RWPE2 (cell line): ENCODE data around the gene FGF22.

Experiments used
- ATAC-seq: fragments of 200-7000 bp; cut with Tn5 transposase; 3 replicates; pipeline ENCODE4 v1.9.1; 2021; ENCODE audit warnings: low read depth
- DNase-seq: peaks from one replicate; pipeline ENCODE4 v3.0.0-alpha.2; 2020; ENCODE audit warnings: low spot score
- H3K27ac ChIP-seq: fragments of 450-650 bp; 2 replicates; pipeline ENCODE4 v1.5.1; 2017; ENCODE audit warnings: mild to moderate bottlenecking; ENCODE audit not compliant: poor library complexity, severe bottlenecking
- H3K27me3 ChIP-seq: fragments of 250-450 bp; sonication (Bioruptor Pico); 2 replicates; pipeline ENCODE4 v1.5.1; 2021; ENCODE audit warnings: mild to moderate bottlenecking, moderate library complexity; ENCODE audit not compliant: insufficient read depth, poor library complexity, severe bottlenecking
- H3K36me3 ChIP-seq: fragments of 250-450 bp; sonication (Bioruptor Pico); 2 replicates; pipeline ENCODE4 v1.5.1; 2020; ENCODE audit warnings: low read depth, mild to moderate bottlenecking, moderate library complexity
- H3K4me1 ChIP-seq: fragments of 250-450 bp; sonication (Bioruptor Pico); 2 replicates; pipeline ENCODE4 v1.5.1; 2021; ENCODE audit warnings: mild to moderate bottlenecking, moderate library complexity; ENCODE audit not compliant: insufficient read depth, poor library complexity, severe bottlenecking
- H3K4me3 ChIP-seq: fragments of 250-450 bp; sonication (Bioruptor Pico); 2 replicates; pipeline ENCODE4 v1.5.1; 2021; ENCODE audit warnings: mild to moderate bottlenecking, moderate library complexity; ENCODE audit not compliant: severe bottlenecking
- H3K9me3 ChIP-seq: fragments of 250-450 bp; sonication (Bioruptor Pico); 2 replicates; pipeline ENCODE4 v1.5.1; 2021; ENCODE audit warnings: mild to moderate bottlenecking, moderate library complexity; ENCODE audit not compliant: severe bottlenecking
- TF ChIP-seq, protein P1 (sequence below): fragments of 450-650 bp; IDR thresholded peaks from one replicate; pipeline ENCODE4 v1.5.1; 2017; ENCODE audit warnings: mild to moderate bottlenecking, moderate library complexity; ENCODE audit not compliant: poor library complexity, severe bottlenecking

Gene FGF22

DNA sequence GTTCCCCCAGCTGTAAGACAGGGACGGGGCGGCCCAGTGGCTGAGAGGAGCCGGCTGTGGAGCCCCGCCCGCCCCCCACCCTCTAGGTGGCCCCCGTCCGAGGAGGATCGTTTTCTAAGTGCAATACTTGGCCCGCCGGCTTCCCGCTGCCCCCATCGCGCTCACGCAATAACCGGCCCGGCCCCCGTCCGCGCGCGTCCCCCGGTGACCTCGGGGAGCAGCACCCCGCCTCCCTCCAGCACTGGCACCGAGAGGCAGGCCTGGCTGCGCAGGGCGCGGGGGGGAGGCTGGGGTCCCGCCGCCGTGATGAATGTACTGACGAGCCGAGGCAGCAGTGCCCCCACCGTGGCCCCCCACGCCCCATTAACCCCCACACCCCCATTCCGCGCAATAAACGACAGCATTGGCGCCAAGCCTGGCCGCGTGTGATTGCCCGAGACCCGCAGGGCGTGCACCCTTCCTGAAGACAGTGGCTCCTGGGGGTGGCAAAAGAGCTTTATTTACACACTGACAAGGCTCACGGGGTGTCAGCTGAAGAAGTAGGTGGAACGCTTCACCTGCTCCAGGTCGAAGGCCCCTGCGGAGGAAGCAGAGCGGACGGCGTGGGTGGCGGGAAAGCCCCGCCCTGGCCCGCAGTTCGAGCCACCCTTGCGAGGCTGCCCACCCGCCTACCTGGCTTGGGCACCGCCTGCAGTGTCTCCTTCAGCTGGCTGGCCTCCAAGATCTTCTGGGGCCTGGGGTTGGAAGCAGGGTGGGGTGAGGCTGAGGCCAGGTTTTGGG, 22.7 kb upstream of the FGF22 start:
- no peaks in the 10 kb centered on the region for H3K4me1 ChIP-seq
- peaks cover 4% of the 10 kb centered on the region for H3K36me3 ChIP-seq
- DNase-seq = no peak
- TF ChIP-seq, protein P1, sequence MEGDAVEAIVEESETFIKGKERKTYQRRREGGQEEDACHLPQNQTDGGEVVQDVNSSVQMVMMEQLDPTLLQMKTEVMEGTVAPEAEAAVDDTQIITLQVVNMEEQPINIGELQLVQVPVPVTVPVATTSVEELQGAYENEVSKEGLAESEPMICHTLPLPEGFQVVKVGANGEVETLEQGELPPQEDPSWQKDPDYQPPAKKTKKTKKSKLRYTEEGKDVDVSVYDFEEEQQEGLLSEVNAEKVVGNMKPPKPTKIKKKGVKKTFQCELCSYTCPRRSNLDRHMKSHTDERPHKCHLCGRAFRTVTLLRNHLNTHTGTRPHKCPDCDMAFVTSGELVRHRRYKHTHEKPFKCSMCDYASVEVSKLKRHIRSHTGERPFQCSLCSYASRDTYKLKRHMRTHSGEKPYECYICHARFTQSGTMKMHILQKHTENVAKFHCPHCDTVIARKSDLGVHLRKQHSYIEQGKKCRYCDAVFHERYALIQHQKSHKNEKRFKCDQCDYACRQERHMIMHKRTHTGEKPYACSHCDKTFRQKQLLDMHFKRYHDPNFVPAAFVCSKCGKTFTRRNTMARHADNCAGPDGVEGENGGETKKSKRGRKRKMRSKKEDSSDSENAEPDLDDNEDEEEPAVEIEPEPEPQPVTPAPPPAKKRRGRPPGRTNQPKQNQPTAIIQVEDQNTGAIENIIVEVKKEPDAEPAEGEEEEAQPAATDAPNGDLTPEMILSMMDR = no peak
- H3K4me3 ChIP-seq = no peak overlapping the region
- H3K9me3 ChIP-seq = no peaks in the 10 kb centered on the region
- no peak for ATAC-seq
- H3K27me3 ChIP-seq = no peaks in the 10 kb centered on the region
- H3K27ac ChIP-seq = no peak overlapping the region

DNA sequence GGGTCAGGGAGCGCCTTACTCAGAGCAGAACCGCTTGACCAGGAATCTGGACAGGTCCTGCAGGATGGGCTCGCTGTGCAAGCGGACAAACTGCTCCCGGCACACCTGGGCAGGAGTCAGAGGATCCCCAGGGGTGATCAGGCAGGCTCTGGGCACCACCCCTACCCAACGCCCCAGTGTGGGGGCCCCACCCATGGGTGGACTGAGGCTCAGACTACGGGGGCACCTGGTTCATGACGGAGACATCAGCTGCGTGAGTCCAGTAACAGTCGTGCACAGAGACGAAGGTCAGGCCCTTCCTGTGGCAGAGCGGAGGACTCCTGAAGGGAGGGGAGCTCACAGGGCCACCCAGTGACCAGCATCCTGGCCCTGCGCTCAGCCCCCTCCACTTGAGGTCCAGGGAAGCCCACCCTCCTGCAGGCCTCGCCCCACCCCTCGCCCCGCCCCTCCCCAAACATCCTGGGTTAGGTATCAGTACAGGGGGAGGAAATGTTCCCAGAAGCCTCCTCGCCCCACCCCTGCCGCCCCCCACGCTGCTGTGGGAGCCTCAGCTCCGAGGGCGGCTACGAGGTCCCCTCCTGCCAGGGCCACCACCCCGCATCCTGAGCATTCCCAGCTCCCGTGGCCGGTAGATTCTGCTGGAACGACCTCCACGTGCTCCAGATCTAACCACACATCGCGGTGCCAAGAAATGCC, 22.0 kb upstream of the FGF22 start:
- no peak for ATAC-seq
- Histone ChIP-seq H3K4me1 (no peaks in the 10 kb centered on the region), H3K27me3 (no peaks in the 10 kb centered on the region), H3K4me3 (no peak overlapping the region), H3K27ac (no peak overlapping the region), H3K36me3 (peaks cover 4% of the 10 kb centered on the region), H3K9me3 (no peaks in the 10 kb centered on the region)
- no peak for DNase-seq
- TF ChIP-seq, protein P1 = no peak

DNA sequence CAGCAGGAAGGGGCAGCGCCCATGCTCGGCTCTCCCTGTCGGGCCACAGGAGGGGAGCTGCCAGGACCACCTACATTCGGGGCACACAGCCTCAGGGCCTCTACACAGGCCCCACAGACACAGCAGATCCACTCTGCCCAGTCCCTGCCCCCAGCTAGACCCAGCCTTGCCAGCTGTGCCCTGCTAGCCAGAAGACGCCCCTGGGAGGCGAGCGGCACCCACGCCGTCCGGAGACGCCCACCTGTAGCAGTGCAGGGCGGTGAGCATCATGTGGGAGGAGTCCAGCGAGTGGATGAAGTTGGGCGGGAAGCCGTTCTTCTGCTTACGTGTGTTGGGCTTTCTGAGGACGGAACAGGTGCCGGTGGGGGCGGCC, 21.4 kb upstream of the FGF22 start:
- TF ChIP-seq, protein P1 = no peak
- no peak overlapping the region for H3K27ac ChIP-seq
- no peaks in the 10 kb centered on the region for H3K27me3 ChIP-seq
- DNase-seq = no peak
- no peak for ATAC-seq
- no peaks in the 10 kb centered on the region for H3K4me1 ChIP-seq
- peaks cover 4% of the 10 kb centered on the region for H3K36me3 ChIP-seq
- no peak overlapping the region for H3K4me3 ChIP-seq
- no peaks in the 10 kb centered on the region for H3K9me3 ChIP-seq

DNA sequence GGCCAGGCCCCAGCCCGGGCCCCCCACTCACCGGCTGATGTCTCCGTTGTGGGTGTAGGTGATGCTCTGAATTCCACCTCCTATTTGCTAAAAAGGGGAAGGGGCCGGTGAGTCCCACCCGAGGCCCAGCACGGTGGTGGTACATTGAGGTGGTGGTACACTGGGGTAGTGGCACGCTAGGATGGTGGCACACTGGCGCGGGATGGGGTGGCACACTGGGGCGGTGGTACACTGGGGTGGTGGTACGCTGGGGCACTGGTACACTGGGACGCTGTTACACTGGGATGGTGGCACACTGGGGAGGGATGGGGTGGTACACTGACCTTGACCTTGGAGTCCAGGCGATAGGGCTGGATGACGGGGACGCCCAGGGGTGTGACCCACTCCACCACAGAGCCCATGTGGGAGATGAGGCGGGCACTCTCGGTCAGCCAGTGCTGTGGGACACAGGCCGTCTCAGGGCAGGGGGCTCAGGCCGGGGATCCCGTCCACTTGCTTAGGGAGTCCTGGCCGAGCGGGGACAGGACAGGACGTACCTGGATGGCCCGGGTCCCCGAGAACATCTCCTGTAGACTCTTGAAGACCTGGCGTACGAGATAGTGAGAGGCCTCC, 20.9 kb upstream of the FGF22 start:
- Histone ChIP-seq H3K27me3 (no peaks in the 10 kb centered on the region), H3K27ac (no peak overlapping the region), H3K4me1 (no peaks in the 10 kb centered on the region), H3K36me3 (peaks cover 4% of the 10 kb centered on the region), H3K4me3 (no peak overlapping the region), H3K9me3 (no peaks in the 10 kb centered on the region)
- DNase-seq = no peak
- no peak for ATAC-seq
- TF ChIP-seq, protein P1 = no peak
